Coronary artery (tissue), 2 donors: Measurements from ENCODE around the gene ZNF547.
"Not testable (repeated sequence)": the region's sequence is repeated elsewhere in the genome, so short reads cannot be mapped to it uniquely, and the experiment has no call there.

Experiments used
- DNase-seq: peaks from one replicate; pipeline ENCODE4 v3.0.0-alpha.2; 2017; ENCODE audit warnings: low spot score
- H3K27ac ChIP-seq, 2 donors: fragments of 200-600 bp; sonication (generic); one replicate each; pipeline ENCODE4 v1.5.1; 2016 to 2019
- H3K4me3 ChIP-seq: fragments of 200-600 bp; sonication (generic); 2 replicates; pipeline ENCODE4 v1.5.1; 2016; ENCODE audit warnings: mild to moderate bottlenecking, moderate library complexity
- TF ChIP-seq, protein P1 (sequence below): fragments of 200-600 bp; sonication (generic); IDR thresholded peaks from one replicate; pipeline ENCODE4 v1.5.1; 2019; ENCODE audit warnings: antibody characterized with exemption

ZNF547 gene

DNA sequence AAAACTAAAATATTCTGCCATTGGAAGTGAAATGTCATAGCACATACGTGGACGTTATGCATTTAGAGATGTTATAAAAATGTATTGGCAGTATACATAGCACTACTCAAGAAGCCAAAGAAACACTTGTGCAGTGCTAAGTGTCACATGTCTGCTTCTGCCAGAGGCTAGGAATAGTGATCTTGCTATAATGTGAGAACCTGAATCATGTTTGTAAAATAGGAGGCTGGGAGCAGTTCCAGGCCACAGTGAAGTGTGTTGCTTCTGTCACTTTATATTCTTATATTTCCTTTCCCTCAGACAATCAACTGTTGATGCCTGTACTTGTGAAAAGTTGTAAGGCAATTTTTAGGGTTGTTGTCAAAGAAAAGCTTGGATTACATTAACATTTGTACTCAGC, 3.4 kb downstream of the ZNF547 start:
- DNase-seq = no peak
- no peak overlapping the region for H3K4me3 ChIP-seq
- no peak overlapping the region for H3K27ac ChIP-seq
- TF ChIP-seq, protein P1, sequence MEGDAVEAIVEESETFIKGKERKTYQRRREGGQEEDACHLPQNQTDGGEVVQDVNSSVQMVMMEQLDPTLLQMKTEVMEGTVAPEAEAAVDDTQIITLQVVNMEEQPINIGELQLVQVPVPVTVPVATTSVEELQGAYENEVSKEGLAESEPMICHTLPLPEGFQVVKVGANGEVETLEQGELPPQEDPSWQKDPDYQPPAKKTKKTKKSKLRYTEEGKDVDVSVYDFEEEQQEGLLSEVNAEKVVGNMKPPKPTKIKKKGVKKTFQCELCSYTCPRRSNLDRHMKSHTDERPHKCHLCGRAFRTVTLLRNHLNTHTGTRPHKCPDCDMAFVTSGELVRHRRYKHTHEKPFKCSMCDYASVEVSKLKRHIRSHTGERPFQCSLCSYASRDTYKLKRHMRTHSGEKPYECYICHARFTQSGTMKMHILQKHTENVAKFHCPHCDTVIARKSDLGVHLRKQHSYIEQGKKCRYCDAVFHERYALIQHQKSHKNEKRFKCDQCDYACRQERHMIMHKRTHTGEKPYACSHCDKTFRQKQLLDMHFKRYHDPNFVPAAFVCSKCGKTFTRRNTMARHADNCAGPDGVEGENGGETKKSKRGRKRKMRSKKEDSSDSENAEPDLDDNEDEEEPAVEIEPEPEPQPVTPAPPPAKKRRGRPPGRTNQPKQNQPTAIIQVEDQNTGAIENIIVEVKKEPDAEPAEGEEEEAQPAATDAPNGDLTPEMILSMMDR = no peak

- H3K4me3 ChIP-seq = no peak overlapping the region
- DNase-seq = no peak
- TF ChIP-seq, protein P1 = no peak
- no peak overlapping the region for H3K27ac ChIP-seq
Observed at GRCh38 chr19:57374179-57374578, 10.8 kb downstream of the ZNF547 start.

GRCh38 chr19:57374647-57375046, 11.3 kb downstream of the ZNF547 start:
- H3K4me3 ChIP-seq, DNase-seq, H3K27ac ChIP-seq: not testable (repeated sequence)

GRCh38 chr19:57376151-57376550, 12.8 kb downstream of the ZNF547 start:
- TF ChIP-seq, protein P1 = no peak
- Histone ChIP-seq H3K4me3 (no peak overlapping the region), H3K27ac (no peak overlapping the region)
- DNase-seq = no peak

GRCh38 chr19:57377498-57378146, 14.3 kb downstream of the ZNF547 start:
- Histone ChIP-seq H3K4me3 (no peak overlapping the region), H3K27ac (no peak overlapping the region)
- DNase-seq = no peak
- TF ChIP-seq, protein P1 = no peak

DNA sequence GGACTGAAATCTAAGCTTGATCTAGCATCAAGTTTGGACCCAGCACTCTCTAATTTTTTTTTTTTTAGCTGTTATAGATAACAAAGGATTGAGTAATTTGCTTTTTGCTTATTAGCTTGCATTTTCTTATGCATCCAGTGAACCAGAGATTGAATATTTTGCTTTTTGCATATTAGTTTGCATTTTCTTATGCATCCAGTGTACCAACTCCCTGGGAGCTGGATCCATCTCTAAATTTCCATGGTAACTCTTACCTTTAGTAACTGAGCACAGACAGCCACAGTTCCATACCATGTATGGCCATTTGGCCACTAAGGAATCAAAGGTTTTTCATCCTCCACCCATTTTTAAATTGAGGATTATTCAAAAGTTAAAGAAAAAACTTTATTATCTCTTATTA, 17.6 kb downstream of the ZNF547 start:
- DNase-seq = no peak
- H3K27ac ChIP-seq = no peak overlapping the region
- H3K4me3 ChIP-seq = no peak overlapping the region
- TF ChIP-seq, protein P1 = no peak

- TF ChIP-seq, protein P1 = no peak
- Histone ChIP-seq H3K4me3 (no peak overlapping the region), H3K27ac (no peak overlapping the region)
- no peak for DNase-seq
Observed at GRCh38 chr19:57382806-57383488, 19.6 kb downstream of the ZNF547 start.
